Measurements from ENCODE around the gene SDC4.

The SDC4 gene

DNA sequence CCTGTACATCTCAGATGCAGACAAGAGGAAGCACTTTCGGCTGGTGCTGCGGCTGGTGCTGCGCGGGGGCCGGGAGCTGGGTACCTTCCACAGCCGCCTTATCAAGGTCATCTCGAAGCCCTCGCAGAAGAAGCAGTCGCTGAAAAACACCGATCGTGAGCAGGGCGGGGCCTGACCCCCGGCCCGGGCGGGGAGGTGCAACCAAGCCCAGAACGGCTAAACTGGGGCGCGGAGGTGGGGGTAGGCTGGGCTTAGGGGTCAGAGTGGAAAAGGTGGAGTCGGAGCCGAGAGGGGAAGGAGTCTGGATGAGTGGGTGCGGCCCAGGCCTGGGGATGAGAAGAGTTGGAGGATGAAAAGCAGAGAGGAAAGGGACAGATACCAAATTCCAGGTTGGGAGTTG, 36.0 kb downstream of the SDC4 start:
- no peaks in the 10 kb centered on the region for H3K36me3 ChIP-seq (ENCODE audit: control insufficient read depth, insufficient read depth, low read length)
- H3K27ac ChIP-seq (ENCODE audit: insufficient read depth, low read length, poor library complexity, severe bottlenecking): no peak overlapping the region
- no peaks in the 10 kb centered on the region for H3K9me3 ChIP-seq (ENCODE audit: control insufficient read depth, low read length)
- H3K4me1 ChIP-seq (ENCODE audit: control insufficient read depth, insufficient read depth, low read length, poor library complexity, severe bottlenecking): peaks cover 6% of the 10 kb centered on the region
- H3K27me3 ChIP-seq (replicated peaks; ENCODE audit: control insufficient read depth, insufficient read depth, low read length, poor library complexity, severe bottlenecking): no peaks in the 10 kb centered on the region
- DNase-seq: no peak
- H3K4me3 ChIP-seq (ENCODE audit: insufficient read depth, low read depth, low read length, poor library complexity, severe bottlenecking): no peak overlapping the region

DNA sequence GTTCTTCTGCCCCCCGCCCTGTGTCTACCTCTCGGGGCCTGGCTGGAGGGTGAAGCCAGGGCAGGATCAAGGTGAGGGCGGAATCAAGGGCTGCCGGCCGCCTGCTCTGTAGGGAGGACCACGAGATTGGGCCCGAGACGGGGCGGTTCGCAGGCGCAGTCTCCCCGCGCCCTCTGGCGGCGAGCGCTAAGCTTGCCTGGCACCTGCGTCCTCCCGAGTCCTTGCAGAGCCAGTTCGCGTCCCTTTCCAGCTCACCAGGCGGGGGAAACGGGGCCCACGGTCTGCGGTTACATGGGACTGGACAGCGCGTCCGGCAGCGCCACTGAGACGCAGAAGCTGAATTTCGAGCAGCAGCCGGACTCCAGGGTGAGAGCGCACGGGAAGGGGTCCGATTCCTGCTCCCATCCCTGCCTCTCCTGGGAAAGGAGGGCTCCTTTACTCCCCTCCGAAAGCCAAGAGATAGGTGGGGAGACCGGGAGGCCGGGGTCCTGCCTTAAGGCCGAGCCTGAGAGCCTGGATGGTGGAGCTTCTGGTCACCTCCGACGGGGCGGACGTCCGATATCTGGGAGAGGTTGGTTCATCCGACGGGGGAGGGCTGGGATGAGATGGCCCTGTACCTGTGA, 36.5 kb downstream of the SDC4 start:
- peaks cover 6% of the 10 kb centered on the region for H3K4me1 ChIP-seq (ENCODE audit: control insufficient read depth, insufficient read depth, low read length, poor library complexity, severe bottlenecking)
- no peaks in the 10 kb centered on the region for H3K36me3 ChIP-seq (ENCODE audit: control insufficient read depth, insufficient read depth, low read length)
- H3K27ac ChIP-seq (ENCODE audit: insufficient read depth, low read length, poor library complexity, severe bottlenecking): no peak overlapping the region
- H3K9me3 ChIP-seq (ENCODE audit: control insufficient read depth, low read length): no peaks in the 10 kb centered on the region
- DNase-seq: peak in 2 of 3 donors; percentile 14 to 24
- no peak overlapping the region for H3K4me3 ChIP-seq (ENCODE audit: insufficient read depth, low read depth, low read length, poor library complexity, severe bottlenecking)
- peaks cover 3% of the 10 kb centered on the region for H3K27me3 ChIP-seq (replicated peaks; ENCODE audit: control insufficient read depth, insufficient read depth, low read length, poor library complexity, severe bottlenecking)

DNA sequence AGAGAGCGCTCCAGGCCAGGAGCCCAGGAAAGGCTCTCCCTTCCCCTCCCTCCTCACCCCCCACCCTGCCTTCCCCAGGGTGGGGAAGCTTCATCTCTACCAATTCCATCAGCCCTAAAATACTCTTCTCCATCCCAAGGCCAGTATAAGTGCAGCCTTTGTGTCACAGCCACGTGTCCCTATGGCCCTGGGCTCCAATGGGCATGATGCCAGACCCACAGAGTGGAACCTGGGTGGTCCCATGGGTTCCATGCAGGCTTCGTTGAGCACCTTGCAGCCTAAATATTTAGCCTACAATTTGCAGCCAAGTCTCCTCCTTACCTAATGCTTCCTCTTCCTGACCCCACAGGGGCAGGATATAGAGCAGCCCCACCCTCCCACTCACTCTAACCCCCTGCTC, 39.1 kb downstream of the SDC4 start:
- H3K4me3 ChIP-seq (ENCODE audit: insufficient read depth, low read depth, low read length, poor library complexity, severe bottlenecking): no peak overlapping the region
- H3K36me3 ChIP-seq (ENCODE audit: control insufficient read depth, insufficient read depth, low read length): no peaks in the 10 kb centered on the region
- peaks cover 6% of the 10 kb centered on the region for H3K4me1 ChIP-seq (ENCODE audit: control insufficient read depth, insufficient read depth, low read length, poor library complexity, severe bottlenecking)
- H3K9me3 ChIP-seq (ENCODE audit: control insufficient read depth, low read length): no peaks in the 10 kb centered on the region
- H3K27me3 ChIP-seq (replicated peaks; ENCODE audit: control insufficient read depth, insufficient read depth, low read length, poor library complexity, severe bottlenecking): peaks cover 9% of the 10 kb centered on the region
- no peak for DNase-seq
- no peak overlapping the region for H3K27ac ChIP-seq (ENCODE audit: insufficient read depth, low read length, poor library complexity, severe bottlenecking)

DNA sequence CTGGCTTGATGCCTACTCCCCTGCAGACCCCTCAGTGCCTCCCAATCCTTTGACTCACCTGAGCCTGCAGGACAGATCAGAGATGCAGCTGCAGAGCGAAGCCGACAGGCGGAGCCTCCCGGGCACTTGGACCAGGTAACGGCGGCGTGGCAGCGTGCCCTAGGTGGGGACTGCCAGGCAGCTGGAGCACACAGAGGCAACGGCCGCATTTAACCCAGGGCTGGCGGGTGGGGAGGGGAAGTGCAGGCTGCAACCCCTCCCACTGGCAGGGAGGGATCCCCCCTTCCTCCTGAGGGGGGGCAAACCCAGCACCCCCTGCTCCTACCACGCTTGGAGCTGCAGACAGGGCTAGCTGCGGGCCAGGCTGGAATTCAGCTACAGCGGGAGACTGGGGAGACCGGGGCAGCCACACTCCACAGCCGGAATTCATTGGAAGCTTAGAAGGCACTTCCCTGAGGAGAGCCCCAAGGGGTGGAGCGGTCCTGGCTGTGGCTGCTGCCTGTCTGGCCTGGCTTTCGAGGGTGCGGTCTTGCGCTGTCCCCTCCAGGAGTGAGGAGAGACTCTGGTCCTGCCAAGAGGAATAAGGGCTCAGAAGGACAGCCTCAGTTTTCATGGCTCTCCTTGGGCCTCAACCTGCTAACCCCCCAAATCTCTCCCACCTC, 40.0 kb downstream of the SDC4 start, which contains the start of gene MATN4:
TSS of gene MATN4 (minus strand) at position 183 of the 662 bp plus-strand sequence. CDS start 2,717 bp downstream, outside the sequence.
- no peaks in the 10 kb centered on the region for H3K9me3 ChIP-seq (ENCODE audit: control insufficient read depth, low read length)
- H3K27ac ChIP-seq (ENCODE audit: insufficient read depth, low read length, poor library complexity, severe bottlenecking): no peak within 1 kb of the TSS
- no peaks in the 10 kb centered on the region for H3K36me3 ChIP-seq (ENCODE audit: control insufficient read depth, insufficient read depth, low read length)
- peaks cover 6% of the 10 kb centered on the region for H3K4me1 ChIP-seq (ENCODE audit: control insufficient read depth, insufficient read depth, low read length, poor library complexity, severe bottlenecking)
- no peak for DNase-seq
- H3K4me3 ChIP-seq (ENCODE audit: insufficient read depth, low read depth, low read length, poor library complexity, severe bottlenecking): no peak within 1 kb of the TSS
- H3K27me3 ChIP-seq (replicated peaks; ENCODE audit: control insufficient read depth, insufficient read depth, low read length, poor library complexity, severe bottlenecking): peaks cover 9% of the 10 kb centered on the region

DNA sequence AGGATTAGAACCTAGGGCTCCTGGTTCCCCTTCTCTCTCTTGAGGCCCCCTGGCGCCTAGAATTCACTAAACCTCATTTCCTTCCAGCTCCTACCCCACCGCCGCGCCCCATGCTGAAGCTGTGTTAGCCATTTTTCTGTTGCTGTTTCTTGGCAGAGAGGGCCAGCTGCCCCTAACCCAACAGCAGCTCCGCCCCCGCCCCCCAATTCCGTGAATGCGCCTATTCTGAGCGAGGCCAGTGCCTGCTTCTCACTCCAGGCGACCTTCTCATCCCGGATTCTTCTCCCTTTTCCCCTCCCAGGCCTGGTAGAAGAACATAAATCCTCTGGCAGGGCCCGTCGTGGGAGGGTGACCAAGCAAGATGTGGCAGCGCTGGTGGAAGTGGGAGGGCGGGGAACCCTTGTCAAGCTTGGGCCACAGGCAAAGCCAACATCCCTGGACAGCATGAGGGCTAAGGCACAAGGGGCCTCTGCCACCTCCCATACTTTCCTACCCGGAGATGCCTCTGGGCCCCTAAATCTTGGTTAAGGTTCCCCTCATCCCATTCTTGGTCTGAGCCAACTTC, 41.1 kb downstream of the SDC4 start:
- H3K36me3 ChIP-seq (ENCODE audit: control insufficient read depth, insufficient read depth, low read length): no peaks in the 10 kb centered on the region
- H3K27ac ChIP-seq (ENCODE audit: insufficient read depth, low read length, poor library complexity, severe bottlenecking): no peak overlapping the region
- peaks cover 6% of the 10 kb centered on the region for H3K4me1 ChIP-seq (ENCODE audit: control insufficient read depth, insufficient read depth, low read length, poor library complexity, severe bottlenecking)
- H3K9me3 ChIP-seq (ENCODE audit: control insufficient read depth, low read length): no peaks in the 10 kb centered on the region
- peaks cover 9% of the 10 kb centered on the region for H3K27me3 ChIP-seq (replicated peaks; ENCODE audit: control insufficient read depth, insufficient read depth, low read length, poor library complexity, severe bottlenecking)
- DNase-seq: no peak
- H3K4me3 ChIP-seq (ENCODE audit: insufficient read depth, low read depth, low read length, poor library complexity, severe bottlenecking): no peak overlapping the region

DNA sequence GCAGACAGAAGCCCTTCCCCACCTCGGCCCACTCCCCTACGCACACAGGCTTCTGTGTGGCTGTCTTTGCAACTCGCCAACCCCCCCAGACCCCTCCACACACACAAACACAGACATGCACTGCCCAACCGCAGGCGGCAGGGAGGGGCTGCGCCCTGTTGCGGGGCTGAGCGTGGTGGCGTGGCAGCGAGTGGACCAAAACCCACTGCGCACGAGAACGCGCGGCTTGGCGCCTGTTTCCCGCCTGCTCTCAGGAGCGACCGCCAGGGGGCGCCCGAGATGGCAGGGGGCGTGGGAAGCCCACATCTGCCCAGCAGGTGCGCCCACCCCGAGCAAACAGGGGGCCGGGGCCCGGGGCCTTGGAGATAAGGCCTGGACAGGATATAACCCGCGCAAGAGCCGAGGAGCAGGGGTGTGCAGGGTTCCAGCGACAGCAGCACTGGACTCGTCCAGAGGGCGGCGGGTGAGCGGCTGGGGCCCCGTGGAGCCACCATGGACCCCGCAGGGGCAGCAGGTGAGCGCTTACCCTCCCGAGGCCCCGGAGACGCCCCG, 41.7 kb downstream of the SDC4 start, which contains the start of gene RBPJL:
TSS of gene RBPJL (plus strand) at position 410 of the 552 bp plus-strand sequence. CDS start at position 493, 83 bp downstream.
- H3K4me3 ChIP-seq (ENCODE audit: insufficient read depth, low read depth, low read length, poor library complexity, severe bottlenecking): no peak within 1 kb of the TSS
- no peaks in the 10 kb centered on the region for H3K36me3 ChIP-seq (ENCODE audit: control insufficient read depth, insufficient read depth, low read length)
- no peak within 1 kb of the TSS for H3K27ac ChIP-seq (ENCODE audit: insufficient read depth, low read length, poor library complexity, severe bottlenecking)
- H3K4me1 ChIP-seq (ENCODE audit: control insufficient read depth, insufficient read depth, low read length, poor library complexity, severe bottlenecking): no peaks in the 10 kb centered on the region
- peaks cover 9% of the 10 kb centered on the region for H3K27me3 ChIP-seq (replicated peaks; ENCODE audit: control insufficient read depth, insufficient read depth, low read length, poor library complexity, severe bottlenecking)
- no peaks in the 10 kb centered on the region for H3K9me3 ChIP-seq (ENCODE audit: control insufficient read depth, low read length)
- DNase-seq: peak in 1 of 3 donors; percentile 28

DNA sequence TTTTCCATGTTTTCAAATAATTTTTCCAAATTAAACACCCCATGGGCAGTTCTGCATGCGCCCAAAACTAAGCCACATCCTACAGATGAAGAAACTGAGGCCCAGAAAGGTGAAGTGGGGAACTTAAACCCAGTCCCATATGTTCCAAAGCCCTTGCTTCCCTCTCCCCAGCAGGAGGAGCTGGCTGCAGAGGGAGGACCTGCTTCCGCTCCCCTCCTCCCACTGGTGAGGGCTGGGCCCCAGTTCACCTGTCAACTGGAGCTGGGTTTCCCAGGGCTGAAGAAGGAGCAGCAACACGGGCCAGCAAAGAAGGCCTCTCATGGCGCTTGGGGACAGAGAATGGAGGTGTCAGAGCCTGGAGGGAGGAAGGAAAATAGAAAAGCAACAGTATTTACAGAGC, 43.0 kb downstream of the SDC4 start:
- Histone ChIP-seq H3K9me3 (ENCODE audit: control insufficient read depth, low read length) (no peaks in the 10 kb centered on the region), H3K4me3 (ENCODE audit: insufficient read depth, low read depth, low read length, poor library complexity, severe bottlenecking) (no peak overlapping the region), H3K27ac (ENCODE audit: insufficient read depth, low read length, poor library complexity, severe bottlenecking) (no peak overlapping the region), H3K27me3 (replicated peaks; ENCODE audit: control insufficient read depth, insufficient read depth, low read length, poor library complexity, severe bottlenecking) (peaks cover 9% of the 10 kb centered on the region), H3K36me3 (ENCODE audit: control insufficient read depth, insufficient read depth, low read length) (no peaks in the 10 kb centered on the region), H3K4me1 (ENCODE audit: control insufficient read depth, insufficient read depth, low read length, poor library complexity, severe bottlenecking) (no peaks in the 10 kb centered on the region)
- DNase-seq: no peak

DNA sequence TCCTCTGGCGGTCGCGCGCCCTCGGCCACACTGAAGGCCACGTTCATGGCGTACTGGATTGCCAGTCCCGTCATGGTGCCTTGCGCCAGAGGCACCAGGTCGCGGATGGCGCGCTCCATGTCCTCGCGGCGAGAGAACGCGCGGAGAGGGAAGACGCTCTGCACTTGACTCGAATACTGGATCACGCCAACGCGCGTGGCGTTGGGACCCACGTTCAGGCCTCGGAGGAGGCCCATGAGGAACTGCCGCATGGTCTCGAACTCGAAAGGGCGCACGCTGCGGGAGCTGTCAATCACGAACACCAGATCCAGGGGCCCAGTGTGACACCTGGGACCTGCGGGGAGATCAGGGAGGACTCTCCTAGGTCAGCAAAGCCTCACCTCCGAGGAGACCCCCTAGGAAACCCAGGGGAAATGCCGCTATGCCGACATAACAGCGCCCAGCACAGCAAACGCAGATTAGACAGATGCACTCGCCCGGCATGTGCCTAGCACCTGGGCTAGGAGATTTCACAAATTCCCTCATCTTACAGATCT, 43.7 kb downstream of the SDC4 start:
- Histone ChIP-seq H3K27me3 (replicated peaks; ENCODE audit: control insufficient read depth, insufficient read depth, low read length, poor library complexity, severe bottlenecking) (peaks cover 9% of the 10 kb centered on the region), H3K4me1 (ENCODE audit: control insufficient read depth, insufficient read depth, low read length, poor library complexity, severe bottlenecking) (no peaks in the 10 kb centered on the region), H3K27ac (ENCODE audit: insufficient read depth, low read length, poor library complexity, severe bottlenecking) (no peak overlapping the region), H3K9me3 (ENCODE audit: control insufficient read depth, low read length) (no peaks in the 10 kb centered on the region), H3K36me3 (ENCODE audit: control insufficient read depth, insufficient read depth, low read length) (no peaks in the 10 kb centered on the region), H3K4me3 (ENCODE audit: insufficient read depth, low read depth, low read length, poor library complexity, severe bottlenecking) (no peak overlapping the region)
- no peak for DNase-seq

DNA sequence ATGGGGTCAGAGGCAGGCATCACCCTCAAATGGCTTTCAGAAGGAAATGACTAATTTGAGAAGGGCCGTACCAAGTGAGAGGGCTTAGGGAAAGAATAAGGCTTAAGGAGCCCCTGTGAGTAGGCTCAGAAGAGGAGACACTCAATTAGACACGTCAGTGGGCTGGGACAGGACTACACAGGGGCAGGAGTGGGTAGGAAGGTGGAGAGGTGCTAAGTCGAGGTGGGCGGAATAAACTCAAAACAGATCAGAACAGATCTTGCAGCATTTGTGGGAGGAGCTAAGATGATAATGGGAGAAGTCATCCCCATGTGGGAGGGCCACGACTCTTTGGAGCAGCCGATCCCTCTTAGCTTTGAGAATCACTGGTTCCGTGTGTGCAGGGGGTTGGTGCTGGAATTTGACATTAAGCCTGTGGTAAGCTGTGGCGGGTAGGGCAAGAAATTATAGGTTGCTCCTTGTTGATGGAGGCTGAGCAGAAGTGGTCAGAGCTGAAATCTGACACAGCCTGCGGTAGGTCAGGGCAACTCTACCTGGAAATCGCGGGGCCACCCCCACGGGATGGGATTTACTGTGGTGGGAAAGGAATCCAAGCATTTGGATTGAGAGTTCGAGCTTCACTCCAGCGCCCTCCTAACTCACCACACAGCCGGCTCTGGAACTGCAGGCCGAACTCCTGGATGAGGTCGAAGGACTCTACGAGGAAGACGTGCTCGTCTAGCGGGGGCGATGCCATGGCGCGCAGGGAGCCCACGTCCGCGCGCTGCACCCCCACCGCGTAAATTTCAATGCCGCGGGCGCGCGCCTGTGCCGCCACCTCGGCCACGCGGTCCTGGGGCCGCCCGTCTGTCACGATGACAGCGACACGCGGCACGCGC, 44.4 kb downstream of the SDC4 start:
- Histone ChIP-seq H3K9me3 (ENCODE audit: control insufficient read depth, low read length) (no peaks in the 10 kb centered on the region), H3K4me1 (ENCODE audit: control insufficient read depth, insufficient read depth, low read length, poor library complexity, severe bottlenecking) (no peaks in the 10 kb centered on the region), H3K36me3 (ENCODE audit: control insufficient read depth, insufficient read depth, low read length) (no peaks in the 10 kb centered on the region), H3K27ac (ENCODE audit: insufficient read depth, low read length, poor library complexity, severe bottlenecking) (no peak overlapping the region), H3K4me3 (ENCODE audit: insufficient read depth, low read depth, low read length, poor library complexity, severe bottlenecking) (no peak overlapping the region), H3K27me3 (replicated peaks; ENCODE audit: control insufficient read depth, insufficient read depth, low read length, poor library complexity, severe bottlenecking) (peaks cover 9% of the 10 kb centered on the region)
- DNase-seq: no peak

Measured in effector memory CD4-positive, alpha-beta T cell (primary cell).